SK-MEL-5 (cell line): ENCODE data around the gene SPAG4. TPM values are rescaled to one million over a fixed set of nuclear protein-coding genes. Genes with fewer than 3 reads are reported as not detected.

ENCODE experiments used
- DNase-seq: peaks from one replicate; pipeline ENCODE4 v3.0.0-alpha.2; 2016; ENCODE audit warnings: low read depth, low spot score
- in situ Hi-C: cut with HindIII; loops from 2 replicates; pipeline ENCODE4 v1.10.0; 2016; ENCODE audit warnings: low sequenced_read_pairs, high pct_unique_total_duplicates, low pct_unique_long_range_greater_than_20kb
- polyA plus RNA-seq, 2 experiments: library from polyadenylated mRNA; depleted of rRNA; stranded (reverse); fragments of >200 nt; gene quantifications; 2 replicates each; pipeline ENCODE4 v1.2.3, GENCODE V29; 2015
- total RNA-seq: library from RNA; depleted of rRNA; stranded (reverse); fragments of >200 nt; shearing (Covaris generic); gene quantifications from 2 replicates; pipeline ENCODE4 v1.2.3, GENCODE V29; 2014; rRNA removed

SPAG4 gene, protein sequence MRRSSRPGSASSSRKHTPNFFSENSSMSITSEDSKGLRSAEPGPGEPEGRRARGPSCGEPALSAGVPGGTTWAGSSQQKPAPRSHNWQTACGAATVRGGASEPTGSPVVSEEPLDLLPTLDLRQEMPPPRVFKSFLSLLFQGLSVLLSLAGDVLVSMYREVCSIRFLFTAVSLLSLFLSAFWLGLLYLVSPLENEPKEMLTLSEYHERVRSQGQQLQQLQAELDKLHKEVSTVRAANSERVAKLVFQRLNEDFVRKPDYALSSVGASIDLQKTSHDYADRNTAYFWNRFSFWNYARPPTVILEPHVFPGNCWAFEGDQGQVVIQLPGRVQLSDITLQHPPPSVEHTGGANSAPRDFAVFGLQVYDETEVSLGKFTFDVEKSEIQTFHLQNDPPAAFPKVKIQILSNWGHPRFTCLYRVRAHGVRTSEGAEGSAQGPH
- total RNA-seq, result 1.8 and 2.7 TPM in 2 replicates
- polyA plus RNA-seq (2015; cell fraction: cytosol; rRNA removed), result 2.5 and 3.7 TPM in 2 replicates
- 3.0 and 11.2 TPM in 2 replicates for polyA plus RNA-seq (2015; cell fraction: nucleus; rRNA removed)

DNA sequence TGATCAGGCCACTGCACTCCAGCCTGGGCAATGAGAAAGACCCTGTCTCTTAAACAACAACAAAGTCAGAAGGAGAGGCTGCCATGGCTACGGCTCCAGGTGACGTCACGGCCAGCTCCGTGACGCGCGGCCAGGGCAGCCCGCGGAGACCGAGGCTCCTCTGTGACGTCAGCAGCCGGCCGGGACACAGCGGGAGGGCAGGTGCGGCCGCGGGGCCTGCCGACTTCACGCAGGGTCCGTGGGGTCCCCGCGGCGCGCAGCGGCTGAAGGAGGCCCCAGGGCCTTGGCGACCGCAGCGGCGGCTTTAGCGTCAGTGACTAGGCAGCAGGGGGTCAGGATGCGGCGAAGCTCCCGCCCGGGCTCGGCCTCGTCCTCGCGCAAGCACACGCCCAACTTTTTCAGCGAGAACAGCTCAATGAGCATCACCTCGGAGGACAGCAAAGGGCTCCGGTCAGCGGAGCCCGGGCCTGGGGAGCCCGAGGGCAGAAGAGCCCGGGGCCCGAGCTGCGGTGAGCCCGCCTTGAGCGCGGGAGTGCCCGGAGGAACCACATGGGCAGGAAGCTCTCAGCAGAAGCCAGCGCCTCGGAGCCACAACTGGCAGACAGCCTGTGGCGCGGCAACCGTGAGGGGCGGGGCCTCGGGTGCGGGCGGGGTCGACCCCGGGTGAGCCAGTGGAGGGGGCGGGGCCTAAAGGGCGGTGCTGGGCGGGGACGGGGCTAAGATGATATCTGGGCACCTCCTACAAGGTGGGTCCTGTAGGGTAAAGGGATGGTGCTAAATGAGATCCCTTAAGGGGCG, at the start of gene SPAG4:
Gene SPAG4, plus strand, starts transcription at position 163 of the 798 bp plus-strand sequence. Its CDS starts 175 bp downstream, at position 338.
- in situ Hi-C loops, result no loop called here
- no peak for DNase-seq

DNA sequence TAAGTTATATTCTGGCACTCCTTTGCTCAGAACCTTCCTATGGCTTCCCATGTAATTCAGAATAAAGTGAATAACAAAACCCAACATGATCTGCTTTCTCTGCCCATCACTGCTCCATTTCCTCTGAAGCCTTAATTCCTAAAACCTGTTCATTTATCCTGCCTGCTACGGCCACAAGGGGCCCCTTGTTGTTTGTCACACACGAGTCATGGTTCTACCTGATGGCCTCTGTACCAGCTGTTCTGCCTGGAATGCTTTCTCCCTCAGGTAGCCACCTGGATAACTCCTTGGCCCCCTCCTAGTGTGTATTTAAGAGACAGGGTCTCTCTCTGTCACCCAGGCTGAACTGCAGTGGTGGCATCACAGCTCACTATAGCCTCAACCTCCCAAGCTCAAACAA, 47.0 kb upstream of the SPAG4 start:
- in situ Hi-C loops, result no loop called here
- peak; percentile 37 for DNase-seq

DNA sequence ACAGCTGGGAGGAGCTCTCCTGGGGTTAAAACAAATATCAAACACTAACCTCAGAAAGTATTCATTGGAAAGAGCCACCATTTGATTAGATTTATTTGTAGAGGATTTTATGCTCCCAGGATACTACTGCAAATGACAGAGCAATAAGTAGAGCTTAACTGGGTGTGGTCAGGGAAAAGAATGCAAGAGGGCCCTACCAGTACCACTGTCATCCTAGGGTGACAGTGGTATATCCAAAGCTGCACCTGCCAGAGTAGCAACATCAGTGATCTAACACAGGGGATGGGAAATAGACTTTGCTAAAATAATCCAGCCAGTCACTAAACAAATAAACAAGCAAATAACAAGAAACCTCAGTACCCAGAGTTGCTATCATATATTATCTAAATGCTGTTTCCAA, 44.1 kb upstream of the SPAG4 start:
- in situ Hi-C loops, result no loop called here
- DNase-seq, result no peak

DNA sequence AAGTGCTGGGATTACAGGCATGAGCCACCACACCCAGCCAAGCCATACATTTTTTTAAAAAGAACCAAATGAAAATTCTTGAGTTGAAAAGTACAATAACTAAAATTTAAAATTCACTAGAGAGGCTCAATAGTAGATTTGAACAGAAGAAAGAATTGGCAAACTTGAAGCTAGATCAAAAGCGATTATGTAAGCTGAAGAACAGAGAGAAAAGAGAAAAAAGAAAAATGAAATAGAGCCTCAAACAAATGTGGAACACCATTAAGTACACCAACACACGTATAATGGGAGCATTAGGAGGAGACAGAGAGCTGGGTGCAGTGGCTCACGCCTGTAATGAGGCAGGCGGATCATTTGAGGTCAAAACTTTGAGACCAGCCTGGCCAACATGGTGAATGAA, 42.8 kb upstream of the SPAG4 start:
- in situ Hi-C loops, result no loop called here
- no peak for DNase-seq

DNA sequence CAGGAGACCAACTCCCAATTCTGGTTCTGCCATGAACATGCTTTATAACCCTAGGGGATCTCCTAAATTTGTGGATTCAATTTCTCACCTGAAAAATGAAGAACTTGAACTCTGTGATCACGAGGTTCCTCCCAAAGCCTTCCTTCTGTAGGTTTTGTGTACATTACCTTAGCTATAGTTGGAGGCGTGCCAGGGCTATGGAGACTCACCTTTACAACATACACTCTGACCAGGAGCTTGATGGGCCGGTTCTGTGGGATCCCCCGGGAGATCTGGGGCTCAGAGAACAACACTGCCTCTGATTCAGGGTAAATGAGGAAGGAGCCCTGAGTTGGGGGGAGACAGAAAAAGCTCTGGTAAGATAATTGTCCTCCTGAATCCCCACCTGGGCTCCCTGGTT, 39.7 kb upstream of the SPAG4 start:
- in situ Hi-C loops, result no loop called here
- DNase-seq, result no peak

DNA sequence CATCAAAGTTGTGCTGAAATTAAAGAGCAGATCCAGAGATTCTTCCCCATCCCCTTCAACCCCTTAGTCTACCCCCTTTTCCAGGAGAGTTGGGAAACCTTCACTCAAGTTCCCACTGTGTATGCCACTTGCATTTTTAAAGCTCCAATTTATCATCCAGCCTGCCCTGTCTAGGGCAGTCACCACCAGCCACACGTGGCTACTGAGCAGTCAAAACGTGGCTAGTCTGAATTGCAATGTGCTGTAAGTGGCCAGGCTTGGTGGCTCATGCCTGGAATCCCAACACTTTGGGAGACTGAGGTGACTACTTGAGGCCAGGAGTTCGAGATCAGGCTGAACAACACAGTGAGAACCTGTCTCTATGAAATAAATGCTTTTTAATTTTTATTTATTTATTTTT, 38.8 kb upstream of the SPAG4 start:
- in situ Hi-C loops, result no loop called here
- no peak for DNase-seq

DNA sequence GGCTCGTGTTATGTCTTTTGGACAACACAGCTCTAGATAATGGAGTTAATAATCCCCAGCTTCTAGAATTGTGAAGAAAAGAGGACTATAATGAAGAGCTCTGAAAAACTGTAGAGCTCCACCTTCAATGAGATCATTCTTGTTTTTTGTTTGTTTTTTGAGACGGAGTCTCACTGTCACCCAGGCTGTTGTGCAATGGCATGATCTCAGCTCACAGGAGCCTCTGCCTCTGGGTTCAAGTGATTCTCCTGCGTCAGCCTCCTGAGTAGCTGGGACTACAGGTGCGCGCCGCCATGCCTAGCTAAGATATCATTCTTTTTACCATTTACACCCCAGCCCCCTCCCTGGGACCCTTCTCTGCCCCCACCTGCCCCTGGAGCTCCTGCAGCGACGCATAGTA, 37.2 kb upstream of the SPAG4 start:
- DNase-seq, result no peak
- in situ Hi-C loops, result no loop called here

DNA sequence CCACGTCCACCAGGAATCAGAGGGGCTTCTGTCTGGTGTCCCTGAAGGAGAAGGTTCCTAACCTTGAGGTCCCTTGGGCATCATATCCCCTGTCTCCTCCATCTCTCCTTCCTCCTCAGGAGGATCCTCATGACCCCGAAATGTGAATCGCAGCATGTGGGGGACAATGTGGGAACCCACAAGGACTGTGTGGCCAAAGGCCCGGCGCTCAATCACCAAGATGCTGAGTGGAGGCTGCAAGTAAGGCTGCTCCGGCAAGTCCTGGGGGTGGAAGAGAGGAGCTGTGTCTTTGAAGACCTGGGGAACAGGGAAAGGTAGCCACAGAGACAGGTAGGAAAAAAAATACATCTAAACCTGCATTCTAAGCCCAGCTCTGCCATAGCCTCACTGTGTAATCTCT, 36.4 kb upstream of the SPAG4 start:
- DNase-seq, result no peak
- in situ Hi-C loops, result no loop called here

DNA sequence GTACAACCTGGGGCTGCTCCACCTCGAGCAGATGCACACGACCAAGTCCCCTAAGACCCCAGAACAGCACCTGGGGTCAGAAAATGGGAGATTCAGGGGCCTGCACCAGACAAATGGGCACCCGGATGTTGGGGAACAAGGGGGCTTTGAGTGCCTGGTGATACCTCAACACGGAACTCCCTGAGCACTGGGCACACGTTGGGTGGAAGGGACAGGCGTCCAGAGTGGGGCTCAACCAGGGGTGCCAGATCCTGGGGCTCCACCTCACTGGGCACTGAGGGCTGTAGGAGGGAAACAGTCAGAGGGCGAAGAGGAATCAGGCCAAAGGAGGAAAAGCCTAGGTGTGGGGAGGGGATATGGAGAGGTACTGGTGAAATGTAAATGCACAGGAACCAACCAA, 33.5 kb upstream of the SPAG4 start:
- in situ Hi-C loops, result no loop called here
- DNase-seq, result no peak

DNA sequence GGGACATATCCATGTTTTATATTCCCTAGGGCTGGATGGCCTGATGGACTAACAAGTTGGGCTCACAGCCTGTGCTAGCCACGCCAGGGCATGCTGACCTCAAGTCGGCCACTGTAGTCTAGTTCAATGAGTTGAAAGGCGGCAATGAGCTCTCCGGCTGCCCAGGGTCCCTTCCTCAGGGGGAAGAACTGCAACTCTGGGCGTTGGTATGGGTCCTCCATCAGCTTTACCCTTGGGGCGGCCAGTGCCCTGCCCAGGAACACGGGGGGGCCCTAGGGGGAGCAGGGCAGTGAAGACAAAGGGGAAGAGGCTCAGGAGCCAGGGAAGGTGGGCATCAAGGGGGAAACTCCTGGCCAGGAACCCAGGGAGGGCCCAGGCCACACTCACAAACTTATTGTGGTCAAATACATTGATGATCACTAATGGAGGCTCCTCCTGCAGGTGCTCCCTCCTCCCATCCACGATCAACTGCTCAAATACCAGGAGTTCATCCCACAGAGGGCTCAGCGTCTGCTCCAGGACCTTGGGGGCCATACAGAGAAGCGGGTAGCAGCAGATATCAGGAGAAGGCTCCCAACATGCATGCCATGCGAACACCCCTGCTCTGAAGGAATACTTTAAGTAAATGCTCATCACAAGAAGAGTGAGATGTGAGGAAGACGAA, 32.8 kb upstream of the SPAG4 start:
- in situ Hi-C loops, result no loop called here
- no peak for DNase-seq

DNA sequence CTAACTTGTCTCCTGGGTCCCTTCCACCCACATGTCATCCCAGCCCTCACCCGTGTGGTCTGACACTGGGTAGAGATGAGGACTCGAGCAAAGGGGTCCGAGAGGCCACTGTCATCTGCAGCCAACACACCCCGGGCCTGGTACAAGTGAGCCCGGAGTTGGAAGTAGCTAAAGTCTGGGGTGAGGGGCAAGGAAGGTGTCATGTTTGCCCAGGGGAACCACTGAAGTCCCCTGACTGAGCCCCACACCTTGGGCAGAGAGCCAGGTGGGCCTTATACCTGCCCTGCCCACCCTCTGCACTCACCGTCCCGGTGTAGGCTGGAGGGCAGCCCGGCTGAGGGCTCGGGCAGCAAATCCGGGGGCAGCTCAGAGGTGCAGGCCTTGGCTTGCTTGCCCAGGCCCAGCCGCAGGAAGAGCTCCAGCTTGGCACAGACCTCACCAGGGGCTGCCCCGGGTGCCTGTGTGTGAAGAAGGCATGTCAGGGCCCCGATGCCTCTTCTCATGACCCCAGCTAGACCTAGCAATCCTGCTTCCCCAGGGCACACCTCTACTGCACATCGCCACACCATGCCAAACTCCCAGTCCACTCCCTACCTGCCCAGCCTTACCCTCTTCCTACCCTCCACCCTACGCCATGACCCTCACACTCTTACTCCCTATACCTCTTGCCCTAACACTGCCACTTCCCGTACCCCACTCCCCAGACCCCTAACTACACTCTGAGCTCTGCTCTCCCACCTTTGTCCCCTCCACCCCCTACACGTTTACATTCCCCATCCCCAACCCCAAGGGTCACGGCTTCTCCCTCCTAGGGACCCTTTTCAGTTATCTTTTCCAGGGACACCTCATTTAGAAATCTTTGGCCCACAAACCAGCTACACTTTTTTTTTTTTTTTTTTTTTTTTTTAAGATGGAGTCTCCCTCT, 31.7 kb upstream of the SPAG4 start:
- in situ Hi-C loops, result no loop called here
- no peak for DNase-seq

DNA sequence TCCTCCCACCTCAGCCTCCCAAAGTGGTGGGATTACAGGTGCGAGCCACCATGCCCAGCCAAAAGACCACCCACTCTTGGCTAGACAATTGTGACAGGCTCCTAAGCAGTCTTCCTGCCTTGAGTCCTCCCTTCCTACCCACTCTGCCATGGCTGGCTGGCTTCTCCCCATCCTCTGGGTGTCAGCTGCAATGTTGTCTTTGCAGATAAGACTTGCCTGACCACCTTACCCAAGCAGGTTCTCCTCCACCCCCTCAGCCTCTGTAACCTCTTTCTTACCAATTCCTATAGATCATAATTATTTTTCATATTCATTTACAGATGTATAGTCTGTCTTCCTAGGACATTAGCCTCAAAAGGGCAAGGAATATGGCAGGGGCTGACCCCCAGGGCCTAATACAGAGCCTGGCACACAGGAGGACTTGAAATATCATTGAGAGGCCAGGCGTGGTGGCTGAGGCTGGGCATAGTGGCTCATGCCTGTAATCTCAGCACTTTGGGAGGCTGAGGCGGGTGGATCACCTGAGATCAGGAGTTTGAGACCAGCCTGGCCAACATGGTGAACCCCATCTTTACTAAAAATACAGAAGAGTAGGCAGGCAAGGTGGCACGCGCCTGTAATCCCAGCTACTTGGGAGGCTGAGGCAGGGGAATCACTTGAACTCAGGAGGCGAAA, 28.7 kb upstream of the SPAG4 start:
- no peak for DNase-seq
- in situ Hi-C loops, result no loop called here

DNA sequence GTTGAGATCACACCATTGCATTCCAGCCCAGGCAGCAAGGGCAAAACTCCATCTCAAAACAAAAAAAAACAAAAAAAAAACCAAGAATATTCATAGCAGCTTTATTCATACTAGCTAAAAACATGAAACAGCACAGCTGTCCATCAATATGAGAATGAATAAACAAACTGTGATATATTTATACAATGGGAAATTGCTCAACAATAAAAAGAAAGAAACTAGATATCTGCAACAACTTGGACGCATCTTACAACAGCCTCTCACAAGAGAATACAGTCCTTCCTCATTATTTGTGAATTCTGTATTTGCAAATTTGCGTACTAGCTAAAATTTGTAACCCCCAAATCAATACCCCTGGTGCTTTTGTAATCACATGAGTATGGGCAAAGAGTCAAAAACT, 28.2 kb upstream of the SPAG4 start:
- DNase-seq, result no peak
- in situ Hi-C loops, result no loop called here

DNA sequence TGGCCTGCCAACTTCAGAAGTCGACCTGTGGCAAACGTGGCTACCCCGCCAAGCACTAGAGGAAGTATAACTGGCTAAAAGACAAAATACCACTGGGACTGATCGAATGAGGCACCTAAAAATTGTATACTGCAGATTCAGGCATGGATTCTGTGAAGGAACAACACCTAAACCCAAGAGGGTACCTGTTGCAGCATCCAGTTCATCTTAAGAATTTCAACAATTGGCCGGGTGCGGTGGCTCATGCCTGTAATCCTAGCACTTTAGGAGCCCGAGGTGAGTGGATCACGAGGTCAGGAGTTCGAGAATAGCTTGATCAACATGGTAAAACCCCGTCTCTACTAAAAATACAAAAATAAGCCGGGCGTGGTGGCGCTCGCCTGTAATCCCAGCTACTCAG, 27.2 kb upstream of the SPAG4 start:
- no peak for DNase-seq
- in situ Hi-C loops, result no loop called here

DNA sequence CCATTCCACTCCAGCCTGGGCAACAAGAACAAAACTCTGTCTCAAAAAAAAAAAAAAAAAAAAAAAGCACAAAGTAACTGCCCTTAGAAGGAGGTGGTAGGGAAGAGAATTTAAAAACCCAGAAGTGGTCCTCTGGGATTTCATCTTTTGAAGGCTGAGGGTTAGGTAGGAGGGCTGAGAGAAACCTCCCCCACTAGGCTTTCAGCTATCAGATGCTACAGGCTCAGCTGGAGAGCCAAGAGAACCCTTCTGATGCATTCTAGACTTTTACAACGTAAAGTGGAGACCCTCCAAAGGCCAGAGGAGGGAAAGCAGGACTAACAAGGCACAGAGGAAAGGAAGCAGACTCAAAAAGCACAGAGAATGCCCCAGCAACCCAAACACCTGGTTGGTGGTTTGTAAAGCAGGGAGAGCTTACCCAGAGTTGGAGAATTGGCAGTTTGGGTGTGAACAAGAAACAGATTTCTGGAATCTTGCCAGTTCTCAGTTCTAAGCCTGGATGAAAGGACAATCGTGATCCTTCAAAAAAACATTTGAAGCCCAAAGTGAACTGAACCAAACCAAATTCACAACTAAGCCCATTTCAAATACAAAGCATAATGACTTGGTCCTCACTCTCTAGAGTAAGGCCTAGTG, 23.2 kb upstream of the SPAG4 start:
- no peak for DNase-seq
- in situ Hi-C loops, result no loop called here

DNA sequence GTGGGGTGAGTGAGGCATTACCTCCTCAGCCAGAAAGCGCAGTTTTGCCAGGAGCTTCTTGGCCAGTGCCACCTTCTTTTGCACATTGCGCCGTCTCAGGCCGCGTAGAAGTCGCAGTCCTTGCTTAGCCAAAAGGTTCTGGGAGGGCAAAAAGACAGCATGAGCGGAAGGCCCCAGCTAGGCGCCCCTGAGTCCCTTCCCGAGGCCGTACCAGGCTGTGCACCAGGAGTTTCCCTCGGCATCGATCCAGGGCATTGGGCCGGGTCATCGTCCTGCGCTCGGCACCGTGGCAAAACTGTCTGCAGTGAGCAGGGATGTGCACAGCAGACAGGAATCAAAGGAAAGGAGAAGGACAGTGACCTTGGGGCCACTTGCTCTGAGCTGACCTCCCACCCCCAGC, 20.2 kb upstream of the SPAG4 start:
- in situ Hi-C loops, result no loop called here

More for the DNA sequence above, 20.2 kb upstream of the SPAG4 start:
- DNase-seq, result no peak
